ENCODE results near the gene CDKN3. TPM values are rescaled to one million over a fixed set of nuclear protein-coding genes. Genes with fewer than 3 reads are reported as not detected.
"Not testable (repeated sequence)": the region's sequence is repeated elsewhere in the genome, so short reads cannot be mapped to it uniquely, and the experiment has no call there.

Gene CDKN3
- polyA plus RNA-seq, 3 donors: 0.45 to 1.8 (median 0.65) TPM

DNA sequence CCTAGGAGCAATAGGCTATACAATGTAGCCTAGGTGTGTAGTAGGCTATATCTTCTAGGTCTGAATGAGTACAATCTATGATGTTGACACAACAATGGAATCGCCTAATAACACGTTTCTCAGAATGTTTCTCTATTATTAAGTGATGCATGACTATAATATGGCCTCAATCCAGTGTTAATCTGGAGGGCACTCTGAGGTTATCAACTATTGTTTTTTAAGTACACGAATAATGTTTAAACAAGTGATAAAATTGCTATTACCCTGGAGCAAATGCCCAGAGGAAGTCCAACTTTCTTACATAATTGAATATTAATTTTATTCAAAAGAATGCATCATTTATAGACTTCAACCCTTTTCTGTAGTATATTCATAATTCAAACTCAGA, 60.8 kb downstream of the CDKN3 start:
- Mint-ChIP-seq H3K27ac (no peak overlapping the region), H3K27me3 (ENCODE audit: low read depth in 3 of 3) (peaks cover 1 to 6% (median 2%) of the 10 kb centered on the region in 3 donors), H3K4me1 (peaks cover 9% of the 10 kb centered on the region), H3K9me3 (peaks cover 8 to 18% (median 14%) of the 10 kb centered on the region in 7 donors), H3K4me3 (no peak overlapping the region), H3K36me3 (peaks cover 0 to 9% of the 10 kb centered on the region in 2 donors)
- no peaks in the 10 kb centered on the region for H4K20me1 ChIP-seq (ENCODE audit: insufficient read depth, low read length)
- no peak overlapping the region for H3K4me3 ChIP-seq (replicated peaks in 1 of 3; ENCODE audit: low read depth in 2 of 3, low read length in 3 of 3)
- DNase-seq: no peak
- no peaks in the 10 kb centered on the region for H3K79me2 ChIP-seq (ENCODE audit: insufficient read depth, low read length)
- TF ChIP-seq, protein P1, sequence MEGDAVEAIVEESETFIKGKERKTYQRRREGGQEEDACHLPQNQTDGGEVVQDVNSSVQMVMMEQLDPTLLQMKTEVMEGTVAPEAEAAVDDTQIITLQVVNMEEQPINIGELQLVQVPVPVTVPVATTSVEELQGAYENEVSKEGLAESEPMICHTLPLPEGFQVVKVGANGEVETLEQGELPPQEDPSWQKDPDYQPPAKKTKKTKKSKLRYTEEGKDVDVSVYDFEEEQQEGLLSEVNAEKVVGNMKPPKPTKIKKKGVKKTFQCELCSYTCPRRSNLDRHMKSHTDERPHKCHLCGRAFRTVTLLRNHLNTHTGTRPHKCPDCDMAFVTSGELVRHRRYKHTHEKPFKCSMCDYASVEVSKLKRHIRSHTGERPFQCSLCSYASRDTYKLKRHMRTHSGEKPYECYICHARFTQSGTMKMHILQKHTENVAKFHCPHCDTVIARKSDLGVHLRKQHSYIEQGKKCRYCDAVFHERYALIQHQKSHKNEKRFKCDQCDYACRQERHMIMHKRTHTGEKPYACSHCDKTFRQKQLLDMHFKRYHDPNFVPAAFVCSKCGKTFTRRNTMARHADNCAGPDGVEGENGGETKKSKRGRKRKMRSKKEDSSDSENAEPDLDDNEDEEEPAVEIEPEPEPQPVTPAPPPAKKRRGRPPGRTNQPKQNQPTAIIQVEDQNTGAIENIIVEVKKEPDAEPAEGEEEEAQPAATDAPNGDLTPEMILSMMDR (IDR thresholded peaks at IDR 0.05): no peak
- H2AFZ ChIP-seq (ENCODE audit: insufficient read depth, low read depth, low read length, poor library complexity, severe bottlenecking): no peak overlapping the region
- no peak overlapping the region for H3K4me2 ChIP-seq (replicated peaks; ENCODE audit: extremely low read depth, low read length, poor library complexity, severe bottlenecking)
- no peaks in the 10 kb centered on the region for H3K27me3 ChIP-seq (ENCODE audit: control insufficient read depth in 2 of 2, insufficient read depth in 2 of 2, low read length in 2 of 2)
- H3K9ac ChIP-seq (ENCODE audit: insufficient read depth, low read length, poor library complexity, severe bottlenecking): no peak overlapping the region
- H3K27ac ChIP-seq (ENCODE audit: low read depth in 1 of 2, low read length in 2 of 2): no peak overlapping the region
- peaks cover 6 to 18% of the 10 kb centered on the region in 2 donors for H3K9me3 ChIP-seq (replicated peaks in 1 of 2; ENCODE audit: control insufficient read depth in 1 of 2, insufficient read depth in 1 of 2, low read length in 2 of 2)
- whole genome bisulfite sequencing (ENCODE audit: insufficient coverage): no CpG with 5 or more reads among the region's 3 CpGs
- H3K36me3 ChIP-seq (replicated peaks in 1 of 2; ENCODE audit: control insufficient read depth in 1 of 2, insufficient read depth in 2 of 2, low read length in 2 of 2): no peaks in the 10 kb centered on the region
- intact Hi-C loops (cut with micrococcal nuclease): no loop called here
- H3K4me1 ChIP-seq (ENCODE audit: control insufficient read depth in 1 of 2, insufficient read depth in 2 of 2, low read length in 2 of 2): peaks cover 0 to 4% of the 10 kb centered on the region in 2 donors

DNA sequence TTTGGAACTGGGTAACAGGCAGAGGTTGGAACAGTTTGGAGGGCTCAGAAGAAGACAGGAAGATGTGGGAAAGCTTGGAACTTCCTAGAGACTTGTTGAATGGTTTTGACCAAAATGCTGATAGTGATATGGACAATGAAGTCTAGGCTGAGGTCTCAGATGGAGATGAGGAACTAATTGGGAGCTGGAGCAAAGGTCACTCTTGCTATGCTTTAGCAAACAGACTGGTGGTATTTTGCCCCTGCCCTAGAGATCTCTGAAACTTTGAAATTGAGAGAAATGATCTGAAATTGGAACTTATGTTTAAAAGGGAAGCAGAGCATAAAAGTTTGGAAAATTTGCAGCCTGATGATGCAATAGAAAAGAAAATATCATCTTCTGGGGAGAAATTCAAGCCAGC, 61.7 kb downstream of the CDKN3 start:
- H3K9ac ChIP-seq (ENCODE audit: insufficient read depth, low read length, poor library complexity, severe bottlenecking); intact Hi-C loops (cut with micrococcal nuclease); H3K36me3 Mint-ChIP-seq; H3K4me3 ChIP-seq (replicated peaks in 1 of 3; ENCODE audit: low read depth in 2 of 3, low read length in 3 of 3); H4K20me1 ChIP-seq (ENCODE audit: insufficient read depth, low read length); H3K4me3 Mint-ChIP-seq; H3K27ac Mint-ChIP-seq; DNase-seq; H3K79me2 ChIP-seq (ENCODE audit: insufficient read depth, low read length); H3K4me2 ChIP-seq (replicated peaks; ENCODE audit: extremely low read depth, low read length, poor library complexity, severe bottlenecking); H3K27me3 Mint-ChIP-seq (ENCODE audit: low read depth in 3 of 3); H2AFZ ChIP-seq (ENCODE audit: insufficient read depth, low read depth, low read length, poor library complexity, severe bottlenecking); H3K27ac ChIP-seq (ENCODE audit: low read depth in 1 of 2, low read length in 2 of 2); H3K27me3 ChIP-seq (ENCODE audit: control insufficient read depth in 2 of 2, insufficient read depth in 2 of 2, low read length in 2 of 2); H3K36me3 ChIP-seq (replicated peaks in 1 of 2; ENCODE audit: control insufficient read depth in 1 of 2, insufficient read depth in 2 of 2, low read length in 2 of 2): not testable (repeated sequence)
- Mint-ChIP-seq H3K9me3 (peaks cover 8 to 20% (median 14%) of the 10 kb centered on the region in 7 donors), H3K4me1 (peaks cover 18% of the 10 kb centered on the region)
- H3K9me3 ChIP-seq (replicated peaks in 1 of 2; ENCODE audit: control insufficient read depth in 1 of 2, insufficient read depth in 1 of 2, low read length in 2 of 2): peaks cover 6 to 18% of the 10 kb centered on the region in 2 donors
- H3K4me1 ChIP-seq (ENCODE audit: control insufficient read depth in 1 of 2, insufficient read depth in 2 of 2, low read length in 2 of 2): peaks cover 0 to 10% of the 10 kb centered on the region in 2 donors
